ENCODE results near the gene GRAMD1A. TPM values are rescaled to one million over a fixed set of nuclear protein-coding genes. Genes with fewer than 3 reads are reported as not detected.

The GRAMD1A gene
- total and polyA plus RNA-seq, 2 of the 8 experiments (the other 6 are each of a cell fraction or from before 2014, with no cell fraction given): 113 to 154 TPM

GRCh38 chr19:34961775-34962686 lies 38.1 kb upstream of the GRAMD1A start:
- Histone ChIP-seq H2AFZ (ENCODE audit: low read length) (no peak overlapping the region), H3K79me1 (ENCODE audit: low read depth, low read length) (peaks cover 9% of the 10 kb centered on the region), H4K20me1 (replicated peaks in 1 of 2; ENCODE audit: control insufficient read depth in 1 of 2, insufficient read depth in 2 of 2, low read length in 2 of 2) (peaks cover 0 to 3% of the 10 kb centered on the region in 2 experiments), H3K27me3 (replicated peaks in 1 of 4; ENCODE audit: control insufficient read depth in 3 of 4, extremely low read depth in 1 of 4, insufficient read depth in 3 of 4, low read length in 3 of 4) (peaks cover 0 to 11% (median 5%) of the 10 kb centered on the region in 4 experiments; a peak in 3 of 7 replicates), H2BK12ac (ENCODE audit: low read depth, low read length) (no peak overlapping the region), H3K4me2 (ENCODE audit: insufficient read depth in 1 of 2, low read depth in 2 of 2, low read length in 2 of 2) (no peak overlapping the region; a peak in 1 of 4 replicates), H3K4ac (replicated peaks; ENCODE audit: insufficient read length, low read depth, low read length) (no peak overlapping the region), H3K36me3 (ENCODE audit: control insufficient read depth in 2 of 4, insufficient read depth in 4 of 4, low read length in 3 of 4) (peaks cover 16 to 31% (median 23%) of the 10 kb centered on the region in 4 experiments), H3K23me2 (ENCODE audit: low read depth, low read length) (peaks cover 5% of the 10 kb centered on the region; the same call in 1 of the 2 replicates), H3K9ac (replicated peaks in 1 of 4; ENCODE audit: extremely low read depth in 1 of 4, low read depth in 3 of 4, low read length in 3 of 4) (no peak overlapping the region), H3K79me2 (ENCODE audit: control insufficient read depth in 1 of 2, insufficient read depth in 2 of 2, low read length in 2 of 2) (peaks cover 0 to 16% of the 10 kb centered on the region in 2 experiments; a peak in 2 of 4 replicates), H4K8ac (ENCODE audit: extremely low read depth, insufficient read depth, low read length) (no peak overlapping the region), H2AK5ac (ENCODE audit: low read depth, low read length) (no peak overlapping the region), H4K5ac (ENCODE audit: insufficient read length, low read depth, low read length) (no peak overlapping the region), H4K91ac (replicated peaks; ENCODE audit: insufficient read length, low read length) (no peak overlapping the region), H3K9me3 (ENCODE audit: insufficient read depth in 2 of 2, low read depth in 1 of 2, low read length in 1 of 2) (peaks cover 33 to 43% of the 10 kb centered on the region in 2 experiments), H3K4me1 (replicated peaks in 1 of 4; ENCODE audit: control insufficient read depth in 3 of 4, insufficient read depth in 4 of 4, low read length in 3 of 4) (peaks cover 0 to 13% (median 5%) of the 10 kb centered on the region in 4 experiments; a peak in 3 of 7 replicates), H2BK15ac (ENCODE audit: low read length) (no peak overlapping the region), H3K18ac (ENCODE audit: extremely low read depth, low read length) (no peak overlapping the region), H3K4me3 (ENCODE audit: extremely low read depth in 1 of 4, insufficient read depth in 2 of 4, low read depth in 3 of 4, low read length in 4 of 4) (no peak overlapping the region), H3K14ac (ENCODE audit: insufficient read length) (no peak overlapping the region), H3K23ac (ENCODE audit: insufficient read length) (no peak overlapping the region), H2BK120ac (replicated peaks; ENCODE audit: low read depth, low read length) (no peak overlapping the region), H3K56ac (replicated peaks; ENCODE audit: insufficient read length, low read depth, low read length) (no peak overlapping the region), H2BK5ac (ENCODE audit: low read depth, low read length) (no peak overlapping the region), H3K27ac (ENCODE audit: low read depth, low read length) (no peak overlapping the region), H2BK20ac (ENCODE audit: low read length) (no peak overlapping the region)
- FAIRE-seq: no peak
- ChIA-PET POLR2A (ENCODE audit: partially characterized antibody) (interaction anchor here (0.6 to 1.8 kb wide), 5 partner anchors 10 to 49 kb away, joined by 3 to 9 read pairs (median 5); partner anchors contain the start of gene ZNF30), CTCF (ENCODE audit: partially characterized antibody) (interaction anchor here (0.7 to 1.5 kb wide), 3 partner anchors 11 to 124 kb away, joined by 3 to 4 read pairs (median 3); no protein-coding TSS in a partner anchor)
- 91% methylated on average over 5 of the region's 5 CpGs; no CpG with 5 or more reads in 1 of the 2 experiments for WGBS, 2 experiments (ENCODE audit: extremely low coverage in 1 of 2, insufficient coverage in 1 of 2, insufficient read length in 1 of 2, insufficient replicate concordance in 2 of 2, low coverage in 1 of 2, low lambda C conversion rate in 2 of 2, missing lambda C conversion rate in 1 of 2)
- no peak for DNase-seq (ENCODE audit: low read depth in 1 of 2, low spot score in 2 of 2)
- TF ChIP-seq YY1 (IDR thresholded peaks at IDR 0.05; ENCODE audit: low read depth, low read length): no peak
- TF ChIP-seq FOSL1 (IDR thresholded peaks at IDR 0.05; ENCODE audit: insufficient read depth, low read depth, low read length): no peak
- TF ChIP-seq RFX5 (IDR thresholded peaks at IDR 0.05; ENCODE audit: borderline replicate concordance, low read depth, low read length): no peak
- no peak for TF ChIP-seq SP1 (IDR thresholded peaks at IDR 0.05; ENCODE audit: low read depth, low read length)
- no peak for TF ChIP-seq TAF1 (IDR thresholded peaks at IDR 0.05; ENCODE audit: low read depth, low read length)
- TF ChIP-seq CBX5 (IDR thresholded peaks at IDR 0.05; ENCODE audit: low read depth, low read length): no peak
- no peak for TF ChIP-seq RAD21 (IDR thresholded peaks at IDR 0.05 in 1 of 2, conservative IDR thresholded peaks at IDR 0.05 in 1 of 2; ENCODE audit: low read depth in 2 of 2, low read length in 2 of 2)
- no peak for TF ChIP-seq POLR2A (IDR thresholded peaks at IDR 0.05; ENCODE audit: control extremely low read depth in 1 of 2, low read depth in 2 of 2, low read length in 2 of 2)
- TF ChIP-seq SP4 (IDR thresholded peaks at IDR 0.05; ENCODE audit: low read length): no peak
- no peak for TF ChIP-seq EP300 (IDR thresholded peaks at IDR 0.05; ENCODE audit: borderline replicate concordance in 1 of 2, low read depth in 2 of 2, low read length in 2 of 2)
- no peak for TF ChIP-seq SIRT6 (IDR thresholded peaks at IDR 0.05; ENCODE audit: low read length)
- no peak for TF ChIP-seq SRF (IDR thresholded peaks at IDR 0.05; ENCODE audit: low read depth, low read length)

Data from H1 (cell line).